Measurements from ENCODE around the gene APMAP.
A peak's percentile ranks its signal among the peaks of the same experiment; 100 is the strongest.
"Not testable (repeated sequence)": the region's sequence is repeated elsewhere in the genome, so short reads cannot be mapped to it uniquely, and the experiment has no call there.

Gene APMAP

DNA sequence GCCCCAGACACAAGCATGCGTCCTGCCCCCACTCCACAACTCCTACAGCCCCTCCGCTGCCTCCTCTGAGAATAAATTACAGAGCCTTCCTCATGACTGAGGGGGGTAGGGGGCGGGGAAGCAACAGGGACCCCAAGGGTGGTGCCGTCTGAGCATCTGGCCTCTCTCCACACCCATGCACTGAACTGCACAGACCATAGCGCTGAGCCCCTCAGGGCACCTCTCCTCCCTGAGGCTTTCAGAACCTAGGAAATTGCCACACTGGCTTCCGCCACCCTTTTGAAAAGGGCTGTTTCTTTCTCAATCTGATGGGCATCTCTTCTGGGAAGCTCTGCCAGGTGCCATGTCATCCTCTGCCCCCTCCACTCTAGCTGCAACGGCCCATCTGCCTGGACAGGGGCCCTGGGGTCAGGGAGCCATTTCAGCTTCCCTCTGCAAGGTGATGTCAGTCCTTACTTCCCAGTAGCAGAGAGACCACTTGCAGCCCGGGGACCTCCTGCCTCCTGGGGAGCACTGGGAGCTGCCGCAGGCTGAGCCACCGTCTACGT, 40.9 kb downstream of the APMAP start:
- no peak for DNase-seq

DNA sequence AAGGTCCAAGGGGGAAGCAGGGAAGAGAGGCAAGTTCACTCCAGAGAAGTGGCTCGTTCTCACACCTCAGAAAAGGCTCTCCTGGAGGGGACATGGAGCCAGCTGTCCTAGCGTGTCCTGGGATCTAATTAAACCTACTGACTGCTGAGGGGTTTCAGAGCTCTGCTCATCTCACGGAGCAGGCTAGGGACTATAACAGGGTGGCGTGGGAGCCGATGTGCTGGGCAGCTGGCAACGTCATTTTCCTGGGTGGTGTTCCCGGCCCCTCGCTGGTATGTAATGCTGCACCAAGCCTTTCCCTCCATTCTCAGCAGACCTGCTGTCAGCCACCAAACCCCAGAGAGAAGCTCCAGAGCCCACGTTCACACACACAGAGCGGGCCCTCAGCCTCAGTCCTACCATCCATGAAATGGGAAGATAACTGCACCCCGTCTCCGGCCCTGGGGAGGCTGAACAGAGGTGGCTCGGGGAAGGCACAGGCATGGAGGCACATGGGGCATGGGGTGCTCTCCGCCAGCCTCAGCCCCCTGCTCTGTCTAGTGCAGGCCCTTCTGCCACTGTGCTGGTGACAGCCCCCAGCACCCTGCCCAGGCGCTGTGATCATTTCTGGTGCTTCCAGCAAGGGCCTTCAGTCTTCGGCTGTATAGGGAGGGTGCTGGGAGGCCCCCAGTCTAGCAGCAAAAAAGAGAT, 41.6 kb downstream of the APMAP start:
- DNase-seq: peak in 1 of 14 donors; percentile 27

DNA sequence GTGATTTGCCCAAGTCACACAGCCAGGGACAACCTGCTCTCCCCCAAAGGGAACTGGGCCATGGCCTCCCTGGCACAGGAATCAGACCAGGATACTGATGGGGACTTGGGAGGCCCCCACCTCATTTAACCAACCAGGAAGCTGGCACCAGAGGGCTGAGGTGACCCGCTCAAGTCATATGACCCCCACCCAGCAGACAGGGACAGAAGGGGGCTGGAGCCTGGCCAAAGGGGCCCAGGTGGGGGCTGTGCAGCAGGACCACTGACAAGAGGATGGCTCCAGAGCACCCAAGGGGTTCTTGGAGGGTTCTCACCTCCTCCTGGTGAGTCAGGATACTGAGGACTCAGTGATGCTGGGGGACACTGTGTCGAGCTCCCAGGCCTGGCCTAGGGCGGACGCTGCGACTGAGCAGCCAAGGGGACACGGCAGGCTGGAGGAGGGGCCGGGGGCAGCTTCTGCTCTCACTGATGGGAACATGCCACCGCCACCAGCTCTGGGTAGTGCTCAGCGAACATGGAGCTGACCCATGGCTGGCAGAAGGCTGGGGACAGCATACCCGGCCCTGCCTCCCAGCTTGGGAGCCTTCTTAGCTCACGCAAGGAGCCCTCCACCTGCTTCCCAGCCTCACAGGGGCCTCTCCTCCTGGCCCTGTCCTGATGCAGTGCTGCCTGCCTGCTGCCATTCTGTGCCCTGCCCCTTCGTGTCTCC, 42.3 kb downstream of the APMAP start:
- no peak for DNase-seq

DNA sequence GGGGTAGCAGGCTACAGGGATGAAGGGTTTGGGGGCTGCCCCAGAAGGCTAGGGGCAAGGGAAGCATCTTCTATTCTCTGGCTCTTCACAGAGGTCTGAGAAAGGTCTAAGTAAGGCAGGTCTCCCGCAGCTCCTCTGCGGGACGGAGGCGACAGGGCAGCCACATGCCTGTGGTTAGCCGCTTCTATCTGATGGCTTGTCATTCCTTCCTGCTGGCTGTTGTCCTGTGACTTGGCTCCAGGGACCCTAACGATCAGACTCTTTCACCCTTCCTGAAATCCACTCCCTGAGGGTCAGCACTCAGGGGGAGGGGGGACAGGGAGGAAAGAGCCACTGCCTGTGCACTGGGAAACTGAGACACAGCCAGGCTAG, 42.8 kb downstream of the APMAP start:
- no peak for DNase-seq

DNA sequence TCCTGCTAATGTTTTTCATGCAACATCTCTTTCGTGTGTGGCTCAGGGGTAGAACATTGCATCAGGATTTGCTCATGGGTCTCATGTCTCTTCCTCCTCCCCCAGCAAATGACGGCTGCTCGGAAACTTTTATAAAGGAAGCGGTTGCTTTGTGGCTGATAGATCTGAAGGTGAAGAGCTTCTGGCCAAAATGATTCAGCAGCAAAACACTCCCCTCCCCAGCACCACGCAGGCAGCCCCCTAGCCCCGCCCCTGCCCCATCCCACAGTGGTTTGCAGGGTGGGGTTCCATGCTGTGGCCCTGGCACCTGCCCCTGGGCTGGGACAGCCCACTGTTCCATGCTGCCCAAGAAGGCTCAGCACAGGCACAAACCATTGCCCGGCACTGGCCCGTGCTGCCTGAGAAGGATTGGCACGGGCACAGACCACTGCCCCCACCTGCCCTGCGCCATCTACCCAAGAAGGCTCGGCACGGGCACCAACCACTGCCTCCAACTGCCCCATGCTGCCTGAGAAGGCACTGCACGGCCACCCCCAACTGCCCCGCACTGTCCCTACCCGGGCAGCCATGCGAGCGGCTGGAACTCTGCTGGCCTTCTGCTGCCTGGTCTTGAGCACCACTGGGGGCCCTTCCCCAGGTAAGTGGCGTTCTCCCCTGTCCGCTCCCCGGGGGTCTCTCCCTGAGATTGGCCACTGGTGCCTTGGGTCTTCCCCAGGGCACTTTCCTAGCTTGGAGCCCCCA, 43.4 kb downstream of the APMAP start, which contains the start of gene CST7:
CST7 (plus strand) TSS at position 331 of the 741 bp plus-strand sequence; CDS start at position 568, 237 bp downstream.
- DNase-seq: peak in 1 of 14 donors; percentile 32

DNA sequence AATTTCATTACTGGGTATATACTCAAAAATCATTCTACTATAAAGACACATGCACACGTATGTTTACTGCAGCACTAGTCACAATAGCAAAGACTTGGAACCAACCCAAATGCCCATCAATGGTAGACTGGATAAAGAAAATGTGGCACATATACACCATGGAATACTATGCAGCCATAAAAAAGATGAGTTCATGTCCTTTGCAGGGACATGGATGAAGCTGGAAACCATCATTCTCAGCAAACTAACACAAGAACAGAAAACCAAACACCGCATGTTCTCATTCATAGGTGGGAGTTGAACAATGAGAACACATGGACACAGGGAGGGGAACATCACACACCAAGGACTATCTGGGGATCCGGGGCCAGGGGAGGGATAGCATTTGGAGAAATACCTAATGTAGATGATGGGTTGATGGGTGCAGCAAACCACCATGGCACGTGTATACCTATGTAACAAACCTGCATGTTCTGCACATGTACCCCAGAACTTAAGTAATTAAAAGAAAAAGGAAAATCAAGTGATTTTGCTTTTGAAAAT, 44.1 kb downstream of the APMAP start:
- DNase-seq: not testable (repeated sequence)

DNA sequence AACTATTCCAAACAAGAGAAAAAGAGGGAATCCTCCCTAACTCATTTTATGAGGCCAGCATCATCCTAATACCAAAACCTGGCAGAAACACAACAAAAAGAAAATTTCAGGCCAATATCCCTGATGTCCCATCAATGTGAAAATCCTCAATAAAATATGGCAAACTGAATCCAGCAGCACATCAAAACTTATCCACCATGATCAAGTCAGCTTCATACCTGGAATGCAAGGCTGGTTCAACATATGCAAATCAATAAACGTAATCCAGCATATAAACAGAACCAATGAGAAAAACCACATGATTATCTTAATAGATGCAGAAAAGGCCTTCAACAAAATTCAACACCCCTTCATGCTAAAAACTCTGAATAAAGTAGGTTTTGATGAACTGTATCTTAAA, 46.2 kb downstream of the APMAP start:
- not testable (repeated sequence) for DNase-seq

DNA sequence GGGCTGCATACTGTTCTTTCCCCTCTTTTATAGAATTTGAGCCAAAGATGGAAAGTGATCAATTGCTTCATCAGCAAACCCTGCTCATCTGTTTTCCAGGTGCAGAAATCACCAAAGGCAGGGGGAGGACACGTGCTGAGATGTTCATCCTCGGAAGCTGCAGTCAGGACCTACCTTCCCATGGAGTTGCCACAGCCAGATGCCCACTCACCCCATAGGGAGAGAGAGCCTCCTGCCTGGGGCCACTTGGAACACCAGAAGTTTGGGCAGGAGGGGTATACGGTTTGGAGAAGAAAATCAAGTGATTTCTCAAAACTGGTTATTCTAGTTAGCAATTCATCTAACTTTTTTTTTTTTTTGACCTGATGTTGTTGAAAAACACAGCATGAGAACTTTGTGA, 48.8 kb downstream of the APMAP start:
- no peak for DNase-seq

DNA sequence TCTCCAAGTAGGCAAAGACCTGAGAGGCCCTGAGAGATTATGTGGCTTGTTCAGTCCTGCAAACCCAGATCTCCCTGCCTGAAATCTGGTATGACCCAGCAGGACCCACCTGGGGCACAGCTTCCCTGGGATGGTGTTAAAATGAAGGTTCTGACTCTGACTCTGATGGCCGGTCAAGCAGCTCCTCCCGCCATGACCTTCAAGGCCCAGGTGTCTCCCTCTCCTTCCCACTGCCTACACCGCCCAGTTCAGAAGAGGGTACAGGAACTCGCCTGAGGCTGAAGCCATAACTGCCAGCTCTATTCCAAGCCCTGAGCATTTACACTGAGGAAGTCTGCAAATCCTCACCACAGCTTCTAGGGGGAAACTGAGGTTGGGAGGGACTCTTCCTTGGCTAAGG, 49.4 kb downstream of the APMAP start:
- DNase-seq: no peak

DNA sequence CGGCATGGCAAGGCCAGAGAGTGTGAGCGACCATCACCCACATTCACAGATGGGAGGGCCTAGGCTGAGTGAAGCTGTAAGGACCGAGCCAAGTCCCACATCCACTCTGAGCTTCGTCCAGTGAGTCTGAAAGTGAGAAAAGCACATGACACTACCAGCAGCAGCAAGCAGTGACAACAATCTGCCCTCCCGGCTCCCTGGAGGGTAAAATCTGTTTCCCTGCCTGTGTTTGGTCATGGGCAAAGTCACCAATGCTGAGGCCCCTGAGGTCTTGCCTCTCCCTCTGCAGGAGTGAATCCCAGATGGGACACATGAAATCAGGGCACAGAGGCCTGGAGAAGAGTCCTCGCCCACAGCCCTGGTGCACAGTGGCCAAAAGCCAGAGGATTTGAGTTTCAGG, 49.9 kb downstream of the APMAP start:
- no peak for DNase-seq

DNA sequence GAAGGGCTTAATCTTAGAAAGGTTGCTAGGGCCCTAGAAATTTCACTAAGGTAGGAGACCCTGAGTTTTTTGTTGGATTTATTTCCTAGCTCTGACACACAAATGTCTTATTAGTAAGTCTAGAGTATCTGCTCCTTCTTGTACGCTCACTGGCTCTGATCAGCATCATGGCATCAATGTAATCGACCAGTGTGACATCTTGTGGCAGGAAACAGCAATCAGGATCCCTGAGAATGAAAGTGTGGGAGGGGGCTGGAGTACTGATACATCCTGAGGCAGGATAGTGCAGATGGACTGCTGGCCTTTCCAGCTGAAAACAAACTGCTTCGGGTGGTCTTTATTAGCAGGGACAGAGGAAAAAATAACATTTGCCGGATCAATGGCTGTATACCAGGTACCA, 53.5 kb downstream of the APMAP start:
- DNase-seq: no peak

DNA sequence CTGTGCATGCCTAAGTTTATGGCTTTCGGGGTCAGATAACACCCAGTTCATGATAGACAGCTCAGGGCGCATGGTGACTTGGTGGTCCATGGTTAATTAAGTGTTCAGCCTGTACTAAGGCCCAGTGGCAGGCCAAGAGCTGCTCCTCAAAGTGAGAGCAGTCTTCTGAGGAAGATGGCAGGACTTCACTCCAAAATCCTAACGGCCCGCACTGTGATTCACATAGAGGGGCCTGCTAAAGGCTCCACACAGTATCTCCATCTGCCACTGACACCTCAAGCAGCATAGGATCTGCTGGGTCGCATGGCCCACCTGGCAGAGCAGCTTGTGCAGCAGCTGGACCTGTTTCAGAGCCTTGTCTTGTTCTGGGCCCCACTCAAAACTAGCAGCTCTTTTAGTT, 54.1 kb downstream of the APMAP start:
- DNase-seq: no peak

DNA sequence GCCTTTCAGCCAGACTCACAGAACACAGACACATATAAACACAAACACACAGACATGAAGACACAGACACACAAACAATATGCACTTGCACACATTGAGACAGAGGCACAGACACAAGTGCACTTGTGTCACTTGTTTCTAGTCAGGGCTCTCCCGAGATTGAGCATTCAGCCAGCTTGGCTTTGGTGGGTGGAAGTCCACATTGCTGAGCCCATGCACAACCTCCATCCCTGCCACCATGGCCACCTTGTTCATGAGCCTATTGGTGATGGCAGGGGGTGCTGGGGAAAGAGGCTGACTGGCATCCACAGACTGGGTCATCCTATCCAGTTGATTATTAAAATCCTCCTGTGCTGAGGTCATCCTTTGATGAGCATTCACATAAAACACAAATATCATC, 55.0 kb downstream of the APMAP start:
- no peak for DNase-seq

DNA sequence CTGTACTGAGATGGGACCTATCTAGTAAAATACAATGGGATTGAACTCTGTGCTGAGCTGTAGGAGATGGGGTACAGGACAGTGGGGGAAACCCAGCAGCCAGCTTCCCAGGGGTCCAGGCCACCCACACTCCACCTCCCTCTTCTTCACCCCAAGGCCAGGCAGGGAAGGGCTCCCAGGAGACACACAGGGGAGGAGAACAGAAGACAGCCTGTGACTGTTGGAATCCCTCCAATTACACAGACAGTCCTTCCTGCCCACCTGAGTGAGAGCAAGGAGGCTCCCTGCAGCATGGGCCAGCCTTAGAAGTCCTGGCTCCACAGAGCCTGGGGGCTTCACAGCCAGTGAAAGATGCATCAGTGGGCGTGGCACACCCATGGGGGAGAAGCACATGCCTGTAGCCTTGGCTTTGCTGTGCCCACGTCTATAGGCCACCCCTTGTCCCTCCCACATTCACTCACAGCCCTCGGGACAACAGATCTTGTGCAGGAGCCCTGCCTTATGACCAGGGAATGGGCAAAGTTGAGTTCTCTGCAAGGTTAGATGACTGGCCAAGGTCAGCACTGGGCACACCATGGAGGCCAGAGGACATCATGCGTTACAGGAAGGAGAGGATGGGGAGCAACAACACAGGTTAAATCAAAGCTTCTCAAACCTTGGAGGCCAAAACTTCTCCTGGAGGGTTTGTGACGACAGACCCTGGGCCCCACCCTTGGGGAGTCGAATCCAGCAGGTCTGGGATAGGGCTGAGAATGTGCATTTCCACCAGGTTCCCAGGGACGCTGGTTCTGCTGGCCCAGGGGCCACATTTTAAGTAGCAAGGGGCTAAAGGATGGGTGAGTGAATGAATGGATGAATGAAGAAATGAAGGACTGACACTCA, 55.8 kb downstream of the APMAP start:
- DNase-seq: no peak

DNA sequence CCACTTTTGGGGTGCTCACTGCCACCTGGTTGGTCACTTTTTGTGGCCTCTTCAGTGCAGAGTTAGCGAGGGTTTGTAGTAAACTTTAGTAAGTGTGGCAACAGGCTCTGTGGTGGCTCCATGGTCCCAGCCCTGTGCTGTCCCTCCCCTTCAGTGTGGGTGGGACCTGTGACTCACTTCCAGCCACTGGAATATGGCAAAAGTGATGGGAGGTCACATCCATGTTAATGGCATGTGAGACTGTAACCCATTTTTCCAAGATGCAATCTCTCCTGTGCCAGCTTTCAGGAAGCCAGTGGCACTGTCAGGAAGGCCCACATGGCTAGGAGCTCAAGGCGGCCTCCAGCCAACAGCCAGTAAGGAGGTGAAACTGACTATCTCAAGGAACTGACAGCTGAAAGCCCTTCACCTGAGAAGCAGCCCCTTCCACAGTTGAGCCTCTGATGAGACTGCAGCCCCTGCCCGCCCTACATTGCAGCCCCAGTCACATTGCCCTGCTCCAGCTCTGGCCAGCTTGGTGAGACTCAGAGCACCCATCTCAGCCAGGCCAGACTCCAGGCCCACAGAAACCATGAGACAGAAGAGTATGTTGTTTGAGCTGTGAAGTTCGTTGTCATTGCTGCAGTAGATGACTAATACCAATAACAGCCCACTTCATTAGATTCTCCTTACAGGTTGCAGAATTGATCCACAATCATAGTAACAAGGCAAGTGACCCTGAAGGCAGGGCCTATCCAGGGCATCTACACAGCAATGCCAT, 56.6 kb downstream of the APMAP start:
- DNase-seq: no peak

DNA sequence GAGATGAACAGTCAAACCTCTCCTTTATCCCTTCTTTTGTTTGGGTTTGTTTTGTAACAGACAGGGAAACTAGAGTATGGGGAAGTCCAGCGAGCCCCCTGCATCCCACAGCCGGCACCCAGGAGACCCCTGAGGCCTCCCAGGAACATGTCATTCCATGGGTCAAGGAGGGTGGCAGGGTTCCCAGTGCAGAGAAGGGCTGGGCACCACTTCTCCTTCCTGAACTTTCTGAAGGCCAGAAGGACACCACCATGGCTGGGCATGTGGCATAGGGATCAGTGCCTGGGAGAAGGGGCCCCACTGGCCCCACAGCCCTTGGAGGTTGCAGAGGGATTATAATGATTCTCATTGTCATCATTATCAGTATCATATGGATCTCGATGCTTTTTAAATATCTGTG, 57.4 kb downstream of the APMAP start:
- no peak for DNase-seq

DNA sequence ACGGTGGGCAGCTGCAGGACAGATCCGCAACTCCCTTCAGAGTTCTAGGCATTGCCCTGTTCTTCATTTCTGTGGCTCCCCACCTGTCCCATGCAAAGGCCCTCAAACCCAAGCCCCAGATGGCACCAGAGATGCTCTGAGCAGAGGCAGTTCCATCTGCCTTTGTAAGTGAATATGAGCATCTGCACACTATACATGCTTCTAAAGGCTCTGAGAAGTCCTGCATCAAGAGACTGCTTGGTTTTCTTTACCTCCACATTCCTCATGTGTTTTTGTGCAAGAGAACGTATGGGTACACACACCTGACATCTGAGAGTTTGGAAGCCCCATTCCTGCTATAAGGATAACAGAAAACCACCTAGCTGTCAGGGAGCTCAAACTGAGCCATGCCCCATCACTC, 57.8 kb downstream of the APMAP start:
- DNase-seq: no peak

DNA sequence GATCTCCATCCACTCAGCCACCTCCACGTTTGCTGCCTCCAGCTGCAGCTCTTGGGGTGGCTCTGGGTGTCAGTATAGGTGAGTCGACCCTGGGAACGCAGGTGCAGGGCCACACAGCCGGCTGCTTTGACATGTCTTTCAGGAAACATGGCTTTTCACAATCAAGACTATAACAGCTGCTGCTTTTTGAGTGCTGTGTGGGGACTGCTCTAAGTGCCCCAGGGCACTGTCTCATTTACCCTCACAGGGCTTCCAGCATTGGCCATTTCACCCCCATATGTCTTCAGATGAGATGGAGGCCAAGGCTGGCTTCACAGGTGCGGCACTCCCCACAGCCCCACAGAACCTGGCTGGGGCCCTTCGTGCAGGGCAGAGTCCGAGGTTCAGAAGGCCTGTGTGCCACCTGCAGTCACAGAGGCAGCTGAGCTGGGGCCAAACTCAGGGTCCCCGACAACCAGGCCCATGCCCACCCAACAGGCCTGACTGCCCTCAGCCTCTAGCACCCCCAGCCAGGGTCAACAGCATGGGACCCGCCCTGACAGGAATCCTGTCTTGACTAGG, 58.4 kb downstream of the APMAP start:
- DNase-seq: no peak

DNA sequence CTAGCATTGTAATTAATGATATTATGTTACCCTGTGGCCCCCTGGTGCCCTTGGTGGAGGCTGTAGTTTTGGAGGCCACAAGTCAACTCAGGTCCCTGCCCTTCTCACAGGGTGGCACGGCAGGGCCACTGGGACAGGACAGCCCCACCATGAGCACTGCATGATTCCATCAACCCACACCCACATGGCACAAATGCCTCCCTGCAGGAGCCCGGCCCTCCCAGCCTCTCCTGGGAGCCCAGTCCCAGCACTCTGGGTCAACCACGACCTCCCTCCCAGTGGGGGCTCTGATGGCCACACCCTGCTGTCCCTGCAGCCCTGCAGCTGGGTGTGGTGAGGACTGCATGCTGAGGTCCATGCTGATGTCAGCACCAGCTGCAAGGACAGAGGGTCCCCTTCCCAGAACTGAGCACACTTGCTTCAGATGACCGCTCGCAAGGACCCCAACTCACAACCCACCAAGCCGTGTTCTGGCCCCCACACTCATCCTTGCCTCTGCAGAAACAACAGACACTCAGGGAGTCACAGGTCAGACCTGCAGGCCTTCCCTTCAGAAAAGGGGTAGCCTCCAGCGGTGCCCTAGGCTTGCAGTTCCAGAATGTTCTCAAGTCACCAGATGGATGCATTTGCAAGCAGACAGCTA, 59.2 kb downstream of the APMAP start:
- DNase-seq: no peak

DNA sequence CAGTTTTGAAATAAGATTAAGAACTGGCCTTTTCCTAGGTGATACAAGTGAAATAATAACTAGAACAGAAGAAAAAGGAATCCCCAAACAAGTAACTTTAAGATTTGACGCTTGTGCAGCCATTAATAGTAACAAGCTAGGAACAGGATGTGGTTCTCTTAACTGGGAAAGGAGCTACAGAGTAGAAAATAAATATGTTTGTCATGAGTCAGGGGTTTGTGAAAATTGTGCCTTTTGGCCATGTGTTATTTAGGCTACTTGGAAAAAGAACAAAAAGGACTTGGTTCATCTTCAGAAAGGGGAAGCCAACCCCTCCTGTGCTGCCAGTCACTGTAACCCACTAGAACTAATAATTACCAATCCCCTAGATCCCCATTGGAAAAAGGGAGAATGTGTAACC, 60.7 kb downstream of the APMAP start:
- not testable (repeated sequence) for DNase-seq
